GM10266 (cell line): ENCODE results near the gene ADAMTSL3.

ENCODE experiments used
- DNase-seq: peaks from one replicate; pipeline ENCODE4 v3.0.0; 2012; ENCODE audit errors: extremely low spot score
- TF ChIP-seq, protein P1 (sequence below): IDR thresholded peaks from 2 replicates; pipeline ENCODE4 v1.5.1; 2012; ENCODE audit warnings: mild to moderate bottlenecking, low read depth; ENCODE audit not compliant: control insufficient read depth, insufficient read depth; ENCODE audit errors: missing control alignments

Gene ADAMTSL3

GRCh38 chr15:83842281-83842680 lies 188.4 kb downstream of the ADAMTSL3 start:
- TF ChIP-seq, protein P1, sequence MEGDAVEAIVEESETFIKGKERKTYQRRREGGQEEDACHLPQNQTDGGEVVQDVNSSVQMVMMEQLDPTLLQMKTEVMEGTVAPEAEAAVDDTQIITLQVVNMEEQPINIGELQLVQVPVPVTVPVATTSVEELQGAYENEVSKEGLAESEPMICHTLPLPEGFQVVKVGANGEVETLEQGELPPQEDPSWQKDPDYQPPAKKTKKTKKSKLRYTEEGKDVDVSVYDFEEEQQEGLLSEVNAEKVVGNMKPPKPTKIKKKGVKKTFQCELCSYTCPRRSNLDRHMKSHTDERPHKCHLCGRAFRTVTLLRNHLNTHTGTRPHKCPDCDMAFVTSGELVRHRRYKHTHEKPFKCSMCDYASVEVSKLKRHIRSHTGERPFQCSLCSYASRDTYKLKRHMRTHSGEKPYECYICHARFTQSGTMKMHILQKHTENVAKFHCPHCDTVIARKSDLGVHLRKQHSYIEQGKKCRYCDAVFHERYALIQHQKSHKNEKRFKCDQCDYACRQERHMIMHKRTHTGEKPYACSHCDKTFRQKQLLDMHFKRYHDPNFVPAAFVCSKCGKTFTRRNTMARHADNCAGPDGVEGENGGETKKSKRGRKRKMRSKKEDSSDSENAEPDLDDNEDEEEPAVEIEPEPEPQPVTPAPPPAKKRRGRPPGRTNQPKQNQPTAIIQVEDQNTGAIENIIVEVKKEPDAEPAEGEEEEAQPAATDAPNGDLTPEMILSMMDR = no peak
- no peak for DNase-seq

GRCh38 chr15:83843471-83843871 lies 189.5 kb downstream of the ADAMTSL3 start:
- TF ChIP-seq, protein P1 = no peak
- no peak for DNase-seq

DNA sequence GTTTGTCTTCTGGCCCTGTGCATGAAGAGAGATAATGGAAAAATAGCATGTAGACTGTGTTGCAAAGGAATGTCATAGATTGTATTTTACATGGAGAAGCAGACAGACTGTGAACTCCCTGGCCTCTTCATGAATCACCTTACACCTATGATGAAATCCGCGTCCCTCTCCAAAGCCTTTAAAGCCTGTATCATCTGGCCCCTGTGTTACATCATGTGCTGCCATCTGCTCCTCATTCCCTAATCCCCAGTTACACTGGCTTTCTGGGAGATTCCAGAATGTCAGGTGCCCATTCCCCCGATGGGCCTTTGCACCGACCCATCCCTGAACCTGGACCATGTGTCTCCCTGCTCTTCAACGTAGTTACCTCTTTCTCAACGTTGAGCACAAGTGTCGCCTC lies 190.8 kb downstream of the ADAMTSL3 start:
- TF ChIP-seq, protein P1 = no peak

GRCh38 chr15:83845230-83845629 lies 191.3 kb downstream of the ADAMTSL3 start:
- TF ChIP-seq, protein P1 = no peak
- no peak for DNase-seq

More for the DNA sequence above, 190.8 kb downstream of the ADAMTSL3 start:
- no peak for DNase-seq

DNA sequence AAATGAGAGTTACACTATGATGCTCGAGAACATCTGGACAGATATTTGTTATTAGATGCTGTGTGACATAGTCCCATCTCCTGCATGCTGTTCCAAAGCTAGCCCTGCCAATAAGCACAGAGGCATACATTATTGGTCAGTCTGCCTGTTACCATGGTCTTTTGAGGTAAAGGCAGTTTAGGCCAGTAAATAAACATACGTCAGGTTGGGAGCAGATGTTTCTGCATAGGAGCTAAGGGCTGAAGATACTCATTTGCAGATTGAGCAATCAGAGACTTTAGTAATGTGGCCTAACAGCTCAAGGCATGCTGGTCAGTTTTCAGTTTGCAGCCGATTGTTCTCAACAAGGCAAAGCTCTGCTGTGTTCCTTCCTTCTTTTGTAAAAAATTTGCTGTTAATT lies 192.9 kb downstream of the ADAMTSL3 start:
- TF ChIP-seq, protein P1 = no peak
- DNase-seq = no peak

DNA sequence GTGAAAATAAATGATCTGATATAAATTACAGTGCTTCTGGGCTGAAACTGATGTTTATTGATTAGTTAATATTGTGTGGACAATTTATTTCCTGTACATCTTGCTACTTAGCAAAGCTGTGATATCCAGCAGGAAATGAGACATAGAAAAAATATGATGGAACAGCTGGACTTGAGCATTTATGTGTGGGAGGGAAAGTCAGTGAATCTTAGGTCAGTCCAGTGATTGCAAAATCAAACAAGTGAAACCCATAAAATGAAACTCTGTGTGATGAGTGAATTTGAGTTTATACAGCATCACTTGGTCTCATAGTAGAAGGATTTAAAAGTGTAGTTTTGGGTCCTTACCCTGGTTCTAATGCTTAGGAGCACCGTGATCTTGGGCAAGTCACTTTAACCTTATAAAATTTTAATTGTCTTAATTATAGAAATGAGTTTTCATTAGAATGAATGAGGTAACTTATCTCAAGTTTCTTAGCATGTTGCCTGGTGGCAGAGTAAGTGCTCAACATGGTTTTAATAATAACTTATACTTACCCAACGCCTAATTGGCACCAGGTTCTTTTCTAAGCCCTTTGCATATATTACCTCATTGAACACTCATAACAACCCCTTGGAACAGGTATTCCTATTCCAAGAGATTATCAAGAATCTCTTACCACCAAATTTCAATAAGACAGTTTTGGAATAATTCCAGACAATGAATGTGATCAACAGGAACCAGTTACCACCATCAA lies 194.6 kb downstream of the ADAMTSL3 start:
- no peak for DNase-seq

GRCh38 chr15:83850015-83850414 lies 196.1 kb downstream of the ADAMTSL3 start:
- TF ChIP-seq, protein P1 = no peak
- DNase-seq = no peak

More for the DNA sequence above, 194.6 kb downstream of the ADAMTSL3 start:
- TF ChIP-seq, protein P1 = no peak
